Keratinocyte (primary cell): ENCODE measurements around the gene SOST. TPM values are rescaled to one million over a fixed set of nuclear protein-coding genes. Genes with fewer than 3 reads are reported as not detected.

Source experiments
- DNase-seq: peaks from one replicate; pipeline ENCODE4 v3.0.0-alpha.2; 2011; ENCODE audit warnings: low read depth, missing footprints, low spot score
- FAIRE-seq: peaks from 2 replicates; lab custom pipeline; 2011; peaks lifted over from hg19 to GRCh38; lab: Jason Lieb, UNC
- H2AFZ ChIP-seq: 2 replicates; pipeline ENCODE4 v1.6.0; 2012; ENCODE audit warnings: low read length, control low read depth, inconsistent platforms; ENCODE audit not compliant: control insufficient read depth
- H3K27ac ChIP-seq: 2 replicates; pipeline ENCODE4 v1.5.1; 2011; ENCODE audit warnings: low read length; ENCODE audit not compliant: control insufficient read depth, insufficient read depth
- H3K27me3 ChIP-seq: 3 replicates; pipeline ENCODE4 v1.6.0; 2011; ENCODE audit warnings: low read length; ENCODE audit not compliant: control insufficient read depth, insufficient read depth; ENCODE audit errors: extremely low read depth
- H3K36me3 ChIP-seq, 2 experiments: 2 replicates in 1 of 2; 3 replicates in 1 of 2; pipeline ENCODE4 v1.5.1; 2011; ENCODE audit warnings: low read length in 2 of 2, mild to moderate bottlenecking in 1 of 2; ENCODE audit not compliant: control insufficient read depth in 2 of 2, insufficient read depth in 2 of 2; ENCODE audit errors: extremely low read depth in 1 of 2
- H3K4me1 ChIP-seq: 3 replicates; pipeline ENCODE4 v1.5.1; 2011; ENCODE audit warnings: low read length; ENCODE audit not compliant: control insufficient read depth, insufficient read depth; ENCODE audit errors: extremely low read depth
- H3K4me2 ChIP-seq: 3 replicates; pipeline ENCODE4 v1.6.0; 2011; ENCODE audit warnings: low read depth, low read length; ENCODE audit not compliant: control insufficient read depth, insufficient read depth; ENCODE audit errors: extremely low read depth
- H3K4me3 ChIP-seq, 3 experiments: fragments of 200-600 bp in 1 of 3; sonication (generic) in 1 of 3; 2 replicates in 2 of 3; 3 replicates in 1 of 3; pipeline ENCODE4 v1.5.1; 2011 to 2016; ENCODE audit warnings: low read length in 3 of 3, mild to moderate bottlenecking in 3 of 3, control low read depth in 2 of 3, inconsistent platforms in 1 of 3, low read depth in 1 of 3, mixed read lengths in 1 of 3, mixed run types in 1 of 3, moderate library complexity in 1 of 3; ENCODE audit not compliant: control insufficient read depth in 2 of 3, insufficient read depth in 2 of 3; ENCODE audit errors: extremely low read depth in 1 of 3
- H3K79me2 ChIP-seq: 2 replicates; pipeline ENCODE4 v1.6.0; 2012; ENCODE audit warnings: low read length; ENCODE audit not compliant: control insufficient read depth, insufficient read depth
- H3K9ac ChIP-seq: 3 replicates; pipeline ENCODE4 v1.6.0; 2011; ENCODE audit warnings: low read length; ENCODE audit not compliant: control insufficient read depth, insufficient read depth; ENCODE audit errors: extremely low read depth
- H3K9me1 ChIP-seq: 3 replicates; pipeline ENCODE4 v1.6.0; 2011; ENCODE audit warnings: low read length; ENCODE audit not compliant: control insufficient read depth, insufficient read depth; ENCODE audit errors: extremely low read depth
- H3K9me3 ChIP-seq: 2 replicates; pipeline ENCODE4 v1.5.1; 2012; ENCODE audit warnings: low read depth, low read length; ENCODE audit not compliant: control insufficient read depth
- H4K20me1 ChIP-seq: 3 replicates; pipeline ENCODE4 v1.6.0; 2011; ENCODE audit warnings: low read length; ENCODE audit not compliant: control insufficient read depth, insufficient read depth; ENCODE audit errors: extremely low read depth
- CTCF ChIP-seq, 3 experiments: IDR thresholded peaks in 1 of 3; conservative IDR thresholded peaks in 1 of 3; optimal IDR thresholded peaks in 1 of 3; 2 replicates in 2 of 3; 3 replicates in 1 of 3; pipeline versions ENCODE3 to v1.5.1; 2011; ENCODE audit warnings: low read length in 3 of 3, mild to moderate bottlenecking in 3 of 3, moderate library complexity in 2 of 3, control low read depth in 1 of 3, inconsistent platforms in 1 of 3; ENCODE audit not compliant: insufficient read depth in 2 of 3; ENCODE audit errors: extremely low read depth in 1 of 3
- EZH2 ChIP-seq: IDR thresholded peaks from one replicate; pipeline ENCODE4 v1.6.1; 2012; ENCODE audit warnings: inconsistent platforms, mild to moderate bottlenecking, low read length, moderate library complexity
- dilution Hi-C: fragments of 300-500 bp; cut with MboI; formaldehyde crosslinking; loops from one replicate; pipeline ENCODE4 v1.7.0; 2020; ENCODE audit warnings: low sequenced_read_pairs; ENCODE audit not compliant: extremely low pct_ligation_motif_present
- polyA plus RNA-seq, 5 experiments: library from polyadenylated mRNA; depleted of rRNA in 3 of 5; stranded (reverse) in 3 of 5; stranded (forward) in 1 of 5; unstranded in 1 of 5; fragments of >200 nt; gene quantifications; 1 replicate in 1 of 5; 2 replicates in 3 of 5; 3 replicates in 1 of 5; pipeline versions ENCODE4 v1.2.1 to v1.2.3, GENCODE V29; 2011 to 2012; ENCODE audit warnings: missing spikeins in 2 of 5, low read depth in 1 of 5, low replicate concordance in 1 of 5

Gene SOST
- polyA plus RNA-seq, 1 donor (not counting 4 experiments of a cell fraction or from before 2014, with no cell fraction given): 0.04 TPM

DNA sequence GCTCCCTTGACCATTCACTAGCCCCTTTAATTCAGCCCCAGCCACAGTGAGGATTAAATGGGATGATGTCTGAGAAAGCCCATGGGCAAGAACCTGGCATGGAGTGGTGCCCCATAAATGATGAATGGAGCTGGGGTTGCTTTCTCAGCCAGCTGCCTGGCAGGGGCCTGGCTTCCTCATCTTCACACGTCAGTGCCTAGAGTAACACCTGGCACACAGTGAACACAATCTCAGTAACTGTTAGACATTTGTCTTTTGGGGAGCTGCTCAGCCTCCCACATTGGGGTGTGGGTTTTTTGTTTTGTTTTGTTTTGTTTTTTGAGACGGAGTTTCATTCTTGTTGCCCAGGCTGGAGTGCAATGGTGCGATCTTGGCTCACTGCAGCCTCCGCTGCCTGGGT, 49.4 kb downstream of the SOST start:
- no peaks in the 10 kb centered on the region for H3K36me3 ChIP-seq
- H3K4me3 ChIP-seq: no peak overlapping the region
- no peak overlapping the region for H3K27ac ChIP-seq
- H3K9me3 ChIP-seq: no peaks in the 10 kb centered on the region
- H4K20me1 ChIP-seq: no peaks in the 10 kb centered on the region
- H3K9ac ChIP-seq: no peak overlapping the region
- H3K27me3 ChIP-seq: no peaks in the 10 kb centered on the region
- FAIRE-seq: no peak
- H3K4me1 ChIP-seq: peaks cover 23% of the 10 kb centered on the region
- H3K4me2 ChIP-seq: no peak overlapping the region
- TF ChIP-seq EZH2 (no peak), CTCF (optimal IDR thresholded peaks at IDR 0.05 in 1 of 3, IDR thresholded peaks at IDR 0.05 in 1 of 3, conservative IDR thresholded peaks at IDR 0.05 in 1 of 3; ENCODE audit: extremely low read depth in 1 of 3, insufficient read depth in 2 of 3, low read length in 3 of 3) (no peak)
- dilution Hi-C loops: no loop called here
- no peaks in the 10 kb centered on the region for H3K79me2 ChIP-seq
- H3K9me1 ChIP-seq: no peaks in the 10 kb centered on the region
- H2AFZ ChIP-seq: no peak overlapping the region
- no peak for DNase-seq

GRCh38 chr17:43707184-43707583, 51.4 kb downstream of the SOST start:
- TF ChIP-seq EZH2 (no peak), CTCF (optimal IDR thresholded peaks at IDR 0.05 in 1 of 3, IDR thresholded peaks at IDR 0.05 in 1 of 3, conservative IDR thresholded peaks at IDR 0.05 in 1 of 3; ENCODE audit: extremely low read depth in 1 of 3, insufficient read depth in 2 of 3, low read length in 3 of 3) (no peak)
- no peaks in the 10 kb centered on the region for H3K36me3 ChIP-seq
- H3K4me3 ChIP-seq: no peak overlapping the region
- DNase-seq (no peak), FAIRE-seq (no peak)
- no peaks in the 10 kb centered on the region for H3K27me3 ChIP-seq
- H3K9me1 ChIP-seq: no peaks in the 10 kb centered on the region
- H3K79me2 ChIP-seq: no peaks in the 10 kb centered on the region
- no peak overlapping the region for H3K4me2 ChIP-seq
- no peaks in the 10 kb centered on the region for H4K20me1 ChIP-seq
- no peak overlapping the region for H2AFZ ChIP-seq
- H3K9ac ChIP-seq: no peak overlapping the region
- H3K9me3 ChIP-seq: no peaks in the 10 kb centered on the region
- dilution Hi-C loops: no loop called here
- H3K27ac ChIP-seq: no peak overlapping the region
- H3K4me1 ChIP-seq: peaks cover 13% of the 10 kb centered on the region
